GM19025 (cell line): ENCODE measurements around the gene RNASEH2A.

ENCODE experiments used
- ATAC-seq: cut with Tn5 transposase; IDR thresholded peaks from one replicate; pipeline ENCODE4 v1.9.1; 2021; ENCODE audit warnings: mild to moderate bottlenecking, low read depth, moderate library complexity; ENCODE audit not compliant: unreplicated experiment

The RNASEH2A gene

GRCh38 chr19:12806242-12807081, at the start of gene RNASEH2A:
RNASEH2A (plus strand) TSS chr19:12806584; CDS start chr19:12806674, 90 bp downstream.
- ATAC-seq: peak; percentile 79

- ATAC-seq: no peak
Measured at GRCh38 chr19:12757544-12758274, 48.7 kb upstream of the RNASEH2A start.

- ATAC-seq: no peak
Measured at GRCh38 chr19:12759686-12760085, 46.7 kb upstream of the RNASEH2A start.

GRCh38 chr19:12763100-12763499, 43.3 kb upstream of the RNASEH2A start:
- no peak for ATAC-seq

- no peak for ATAC-seq
Measured at GRCh38 chr19:12764698-12765097, 41.7 kb upstream of the RNASEH2A start.

- ATAC-seq: peak; percentile 58
Measured at GRCh38 chr19:12766051-12766521, 40.3 kb upstream of the RNASEH2A start.

- no peak for ATAC-seq
Measured at GRCh38 chr19:12767150-12767549, 39.2 kb upstream of the RNASEH2A start.

GRCh38 chr19:12767666-12768065, 38.7 kb upstream of the RNASEH2A start:
- no peak for ATAC-seq

GRCh38 chr19:12769689-12770088, 36.7 kb upstream of the RNASEH2A start:
- no peak for ATAC-seq

GRCh38 chr19:12770922-12771321, 35.5 kb upstream of the RNASEH2A start:
- ATAC-seq: no peak

- ATAC-seq: no peak
Measured at GRCh38 chr19:12772323-12772722, 34.1 kb upstream of the RNASEH2A start.

GRCh38 chr19:12773571-12773970, 32.8 kb upstream of the RNASEH2A start:
- no peak for ATAC-seq

GRCh38 chr19:12774588-12775555, 31.5 kb upstream of the RNASEH2A start, which contains the start of gene HOOK2:
HOOK2 (minus strand) TSS chr19:12775552; CDS start chr19:12775449, 103 bp downstream.
- ATAC-seq: no peak

- ATAC-seq: no peak
Measured at GRCh38 chr19:12777217-12778016, 29.0 kb upstream of the RNASEH2A start.

- ATAC-seq: no peak
Measured at GRCh38 chr19:12778017-12778904, 28.1 kb upstream of the RNASEH2A start.

GRCh38 chr19:12778905-12779161, 27.6 kb upstream of the RNASEH2A start:
- no peak for ATAC-seq

- ATAC-seq: no peak
Measured at GRCh38 chr19:12779162-12779993, 27.0 kb upstream of the RNASEH2A start.

GRCh38 chr19:12782174-12782423, 24.3 kb upstream of the RNASEH2A start:
- no peak for ATAC-seq
